ENCODE measurements around the gene INSL3. TPM values are rescaled to one million over a fixed set of nuclear protein-coding genes. Genes with fewer than 3 reads are reported as not detected.

The INSL3 gene
- polyA plus RNA-seq, 1 experiment, result not detected

GRCh38 chr19:17794731-17795494, 26.4 kb downstream of the INSL3 start, which contains the start of gene B3GNT3:
Gene B3GNT3, plus strand, starts transcription at chr19:17795138. Its CDS starts 12,670 bp downstream, at chr19:17807808.
- CTCF ChIA-PET, result interaction anchor here (1.0 kb wide), 1 partner anchor 11 kb away, joined by 3 read pairs; no protein-coding TSS in a partner anchor

GRCh38 chr19:17794412-17794730, 26.9 kb downstream of the INSL3 start:
- no peak for TF ChIP-seq CTCF (IDR thresholded peaks at IDR 0.05; ENCODE audit: low read depth, low read length)
- no peak overlapping the region for H3K4me3 ChIP-seq (ENCODE audit: low read depth, low read length)
- H3K27me3 ChIP-seq (ENCODE audit: control insufficient read depth, insufficient read depth, low read length), result peaks cover 34% of the 10 kb centered on the region
- ChIA-PET CTCF (interaction anchor here (1.0 kb wide), 1 partner anchor 10 kb away, joined by 3 read pairs; no protein-coding TSS in a partner anchor), POLR2A (interaction anchor here (1.2 kb wide), 1 partner anchor 28 kb away, joined by 3 read pairs; no protein-coding TSS in a partner anchor)
- no peak overlapping the region for H3K27ac ChIP-seq (ENCODE audit: low read depth, low read length)
- DNase-seq (ENCODE audit: low read depth, low spot score), result no peak
- no peaks in the 10 kb centered on the region; the same call in 1 of the 2 replicates for H3K9me3 ChIP-seq (ENCODE audit: control insufficient read depth, insufficient read depth, low read length)

More at GRCh38 chr19:17794731-17795494, 26.4 kb downstream of the INSL3 start, which contains the start of gene B3GNT3:
- Histone ChIP-seq H3K4me3 (ENCODE audit: low read depth, low read length) (no peak within 1 kb of the TSS), H3K9me3 (ENCODE audit: control insufficient read depth, insufficient read depth, low read length) (no peaks in the 10 kb centered on the region; the same call in 1 of the 2 replicates), H3K27me3 (ENCODE audit: control insufficient read depth, insufficient read depth, low read length) (peaks cover 34% of the 10 kb centered on the region), H3K27ac (ENCODE audit: low read depth, low read length) (no peak within 1 kb of the TSS)
- POLR2A ChIA-PET, result interaction anchor here (1.2 kb wide), 1 partner anchor 28 kb away, joined by 3 read pairs; no protein-coding TSS in a partner anchor
- DNase-seq (ENCODE audit: low read depth, low spot score), result no peak
- TF ChIP-seq CTCF (IDR thresholded peaks at IDR 0.05; ENCODE audit: low read depth, low read length), result no peak

GRCh38 chr19:17790059-17790780, 31.1 kb downstream of the INSL3 start:
- no peak for TF ChIP-seq CTCF (IDR thresholded peaks at IDR 0.05; ENCODE audit: low read depth, low read length)
- DNase-seq (ENCODE audit: low read depth, low spot score), result no peak
- H3K9me3 ChIP-seq (ENCODE audit: control insufficient read depth, insufficient read depth, low read length), result no peaks in the 10 kb centered on the region; the same call in 1 of the 2 replicates
- H3K27ac ChIP-seq (ENCODE audit: low read depth, low read length), result no peak overlapping the region
- POLR2A ChIA-PET, result no interaction called here
- H3K27me3 ChIP-seq (ENCODE audit: control insufficient read depth, insufficient read depth, low read length), result peaks cover 18% of the 10 kb centered on the region
- H3K4me3 ChIP-seq (ENCODE audit: low read depth, low read length), result no peak overlapping the region
- CTCF ChIA-PET, result interaction anchor here (0.7 kb wide), 1 partner anchor 364 kb away, joined by 3 read pairs; no protein-coding TSS in a partner anchor

- no peak for DNase-seq (ENCODE audit: low read depth, low spot score)
- TF ChIP-seq CTCF (IDR thresholded peaks at IDR 0.05; ENCODE audit: low read depth, low read length), result no peak
- POLR2A ChIA-PET, result no interaction called here
- H3K9me3 ChIP-seq (ENCODE audit: control insufficient read depth, insufficient read depth, low read length), result no peaks in the 10 kb centered on the region; the same call in 1 of the 2 replicates
- no peak overlapping the region for H3K27ac ChIP-seq (ENCODE audit: low read depth, low read length)
- H3K27me3 ChIP-seq (ENCODE audit: control insufficient read depth, insufficient read depth, low read length), result peaks cover 3% of the 10 kb centered on the region
- CTCF ChIA-PET, result no interaction called here
- no peak overlapping the region for H3K4me3 ChIP-seq (ENCODE audit: low read depth, low read length)
Observed at GRCh38 chr19:17788632-17789031, 32.7 kb downstream of the INSL3 start.
